Hepatic stellate cell (primary cell): ENCODE measurements around the gene GABRD.

Experiments
- DNase-seq: peaks from one replicate; pipeline ENCODE4 v3.0.0; 2011; ENCODE audit warnings: low spot score

The GABRD gene

GRCh38 chr1:2018217-2019171 lies 651 bp upstream of the GABRD start:
- DNase-seq: no peak

- DNase-seq: no peak
Measured at GRCh38 chr1:2019571-2020309, 595 bp downstream of the GABRD start.

DNA sequence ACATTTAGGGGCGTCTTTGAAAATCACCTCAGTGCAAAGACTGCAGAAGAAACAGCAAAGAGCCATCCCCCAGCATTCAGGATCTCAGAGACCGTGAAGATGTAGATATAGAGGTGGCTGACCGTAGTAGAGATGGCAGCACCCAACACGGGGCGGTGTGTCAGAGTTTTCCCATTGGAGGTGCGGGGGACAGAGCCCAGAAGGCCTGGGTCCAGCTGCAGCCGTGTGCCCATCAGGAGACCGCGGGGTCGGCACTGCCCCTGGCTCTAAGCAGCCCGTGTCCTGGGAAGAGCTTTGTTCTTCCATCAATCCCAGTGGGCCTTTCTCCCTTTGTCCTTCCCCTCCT lies 1.1 kb downstream of the GABRD start:
- DNase-seq: no peak

- no peak for DNase-seq
Measured at GRCh38 chr1:2021550-2021949, 2.4 kb downstream of the GABRD start.

- DNase-seq: no peak
Measured at GRCh38 chr1:2022063-2022770, 3.1 kb downstream of the GABRD start.

DNA sequence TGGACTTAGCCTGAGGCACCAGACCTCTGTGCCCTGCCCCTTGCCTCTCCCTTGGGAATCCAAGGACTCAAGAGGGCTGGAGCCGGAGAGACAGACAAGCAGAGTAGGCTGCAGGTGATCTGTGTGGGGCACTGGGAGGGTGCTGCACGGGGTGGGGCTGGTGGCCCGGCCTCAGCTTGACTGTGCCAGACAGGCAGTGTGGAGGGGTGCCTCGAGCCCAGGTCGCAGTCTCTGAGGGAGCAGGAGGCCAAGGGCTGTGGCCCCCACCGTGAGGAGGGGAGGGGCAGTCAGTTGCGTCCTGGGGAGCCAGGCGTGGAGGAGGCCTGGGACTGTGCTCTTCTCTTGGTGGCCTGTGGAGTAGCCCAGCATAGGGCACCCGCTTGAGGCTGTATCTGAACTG lies 4.0 kb downstream of the GABRD start:
- DNase-seq: no peak

DNA sequence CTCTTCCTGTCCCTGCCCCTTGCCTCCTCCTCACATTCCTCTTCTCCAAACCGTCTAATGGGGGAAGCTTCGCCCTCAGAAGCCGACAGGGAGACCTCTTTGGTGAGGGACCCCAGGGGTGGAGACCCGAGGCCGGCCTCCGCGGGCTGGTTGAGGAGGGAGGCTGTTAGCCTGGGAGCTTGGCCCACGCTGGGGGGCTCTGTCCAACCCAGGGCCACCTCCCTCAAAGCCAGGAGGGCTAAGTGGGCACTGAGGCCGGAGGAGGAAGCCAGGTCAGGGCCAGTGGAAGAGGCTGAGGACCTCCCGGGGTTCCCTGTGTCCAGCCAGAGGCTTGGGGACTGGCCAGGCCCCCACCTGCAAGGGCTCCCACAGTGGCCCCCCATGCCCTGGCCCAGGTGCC lies 5.3 kb downstream of the GABRD start:
- no peak for DNase-seq

DNA sequence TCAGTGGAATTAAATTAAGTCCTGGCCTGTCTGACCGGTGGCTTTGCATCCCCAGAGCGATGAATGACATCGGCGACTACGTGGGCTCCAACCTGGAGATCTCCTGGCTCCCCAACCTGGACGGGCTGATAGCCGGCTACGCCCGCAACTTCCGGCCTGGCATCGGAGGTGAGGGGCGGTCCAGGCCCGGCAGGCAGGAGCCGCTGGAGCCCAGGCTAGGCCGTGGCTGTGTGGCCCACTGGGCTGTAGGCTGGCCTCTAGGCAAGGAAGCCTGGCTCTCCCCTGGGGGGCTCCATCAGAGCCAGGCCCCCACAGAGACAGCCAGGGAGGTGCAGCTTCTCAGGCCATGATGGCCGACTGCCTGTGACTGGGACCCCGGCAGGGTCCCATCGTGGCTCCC lies 5.7 kb downstream of the GABRD start:
- DNase-seq: no peak

GRCh38 chr1:2025491-2025981 lies 6.4 kb downstream of the GABRD start:
- peak; percentile 45 for DNase-seq

DNA sequence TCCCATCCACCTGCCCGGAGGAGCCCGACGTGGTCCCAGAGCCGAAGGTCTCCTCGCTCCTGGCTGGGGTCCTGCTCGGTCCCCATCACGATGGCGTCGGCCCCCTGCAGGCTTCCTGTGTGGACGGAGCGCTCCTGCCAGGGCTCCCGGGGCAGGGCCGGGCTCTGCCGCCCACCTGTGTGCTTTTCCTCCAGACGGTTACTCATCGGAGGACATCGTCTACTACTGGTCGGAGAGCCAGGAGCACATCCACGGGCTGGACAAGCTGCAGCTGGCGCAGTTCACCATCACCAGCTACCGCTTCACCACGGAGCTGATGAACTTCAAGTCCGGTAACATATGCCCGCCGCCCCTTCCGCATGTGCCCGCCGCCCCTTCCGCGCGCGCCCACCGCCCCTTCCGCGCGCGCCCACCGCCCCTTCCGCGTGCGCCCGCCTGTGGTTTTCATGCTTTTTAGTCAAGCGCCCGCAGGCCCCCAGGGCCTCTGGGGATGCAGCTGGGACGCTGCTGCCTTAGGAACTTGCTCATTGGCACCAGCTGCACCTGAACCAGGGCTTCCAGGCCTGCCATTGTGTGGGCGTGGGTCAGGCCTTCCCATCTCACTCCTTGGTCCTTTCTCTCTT lies 8.9 kb downstream of the GABRD start:
- no peak for DNase-seq

DNA sequence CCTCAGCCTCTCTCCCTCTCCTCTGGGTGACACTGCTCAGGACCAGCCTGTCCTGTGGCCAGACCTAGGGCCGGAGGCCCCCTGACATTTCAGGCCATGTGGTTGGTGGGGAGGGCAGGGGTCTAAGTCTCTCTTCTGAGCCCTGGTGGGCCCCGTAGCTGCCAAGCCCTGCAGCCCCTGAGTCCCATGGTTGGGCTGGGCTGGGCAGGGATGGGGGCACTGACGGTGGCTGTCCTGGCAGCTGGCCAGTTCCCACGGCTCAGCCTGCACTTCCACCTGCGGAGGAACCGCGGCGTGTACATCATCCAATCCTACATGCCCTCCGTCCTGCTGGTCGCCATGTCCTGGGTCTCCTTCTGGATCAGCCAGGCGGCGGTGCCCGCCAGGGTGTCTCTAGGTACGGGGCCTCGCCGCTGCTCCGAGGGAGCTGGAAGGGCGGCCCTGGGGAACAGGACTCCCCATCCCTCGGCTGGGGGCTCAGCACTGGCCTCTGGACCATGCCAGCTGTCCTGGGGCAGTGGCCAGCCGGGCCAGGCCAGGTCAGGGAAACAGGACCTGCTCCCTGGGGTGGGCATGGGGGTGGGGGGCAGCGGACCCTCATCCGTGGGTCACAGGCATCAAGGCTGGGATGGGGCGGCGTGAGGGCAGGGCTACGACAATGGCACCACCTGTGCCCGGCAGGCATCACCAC lies 9.9 kb downstream of the GABRD start:
- no peak for DNase-seq

GRCh38 chr1:2029561-2029960 lies 10.4 kb downstream of the GABRD start:
- no peak for DNase-seq

- DNase-seq: no peak
Measured at GRCh38 chr1:2030076-2030871, 11.1 kb downstream of the GABRD start.

- DNase-seq: no peak
Measured at GRCh38 chr1:2031546-2032540, 12.7 kb downstream of the GABRD start.

- DNase-seq: no peak
Measured at GRCh38 chr1:2032737-2033136, 13.6 kb downstream of the GABRD start.

DNA sequence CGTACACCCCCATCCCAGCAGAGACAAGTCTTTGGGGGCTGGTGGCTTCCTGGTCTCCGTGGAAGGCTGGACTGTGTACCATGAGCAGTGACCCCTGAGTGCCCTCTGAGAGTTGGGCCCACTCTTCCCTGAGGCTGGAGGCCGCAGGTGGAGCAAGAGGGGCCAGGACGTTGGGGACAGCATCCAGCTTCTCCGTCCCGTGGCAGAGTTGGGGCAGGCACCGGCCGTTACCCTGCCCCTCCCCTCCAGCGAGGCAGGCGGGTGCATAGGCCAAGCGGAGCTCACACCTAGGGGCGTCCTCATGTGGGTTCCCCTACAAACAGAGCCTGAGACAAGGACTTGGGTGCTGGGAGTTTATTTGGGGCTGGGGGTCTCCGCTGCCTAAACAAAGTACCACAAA lies 14.0 kb downstream of the GABRD start:
- no peak for DNase-seq

DNA sequence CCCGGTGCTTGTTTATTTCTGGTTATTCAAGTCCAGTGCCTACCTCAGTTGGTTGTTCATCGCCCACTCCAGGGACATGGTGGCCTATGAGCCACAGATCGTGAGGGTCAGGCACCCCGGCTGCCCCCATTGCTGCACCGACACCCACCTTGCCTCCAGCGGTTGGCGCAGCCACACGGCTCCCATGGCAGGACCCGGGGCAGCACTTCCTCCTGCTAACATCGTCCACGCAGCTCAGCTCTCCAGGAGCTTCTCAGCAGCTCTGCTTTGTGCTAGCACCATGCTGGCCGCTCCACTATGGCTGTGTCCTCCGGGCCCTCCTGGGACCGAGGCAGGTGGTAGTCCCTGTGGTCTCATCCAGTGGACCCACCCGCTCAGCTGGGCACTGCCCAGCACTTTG lies 17.1 kb downstream of the GABRD start:
- no peak for DNase-seq

DNA sequence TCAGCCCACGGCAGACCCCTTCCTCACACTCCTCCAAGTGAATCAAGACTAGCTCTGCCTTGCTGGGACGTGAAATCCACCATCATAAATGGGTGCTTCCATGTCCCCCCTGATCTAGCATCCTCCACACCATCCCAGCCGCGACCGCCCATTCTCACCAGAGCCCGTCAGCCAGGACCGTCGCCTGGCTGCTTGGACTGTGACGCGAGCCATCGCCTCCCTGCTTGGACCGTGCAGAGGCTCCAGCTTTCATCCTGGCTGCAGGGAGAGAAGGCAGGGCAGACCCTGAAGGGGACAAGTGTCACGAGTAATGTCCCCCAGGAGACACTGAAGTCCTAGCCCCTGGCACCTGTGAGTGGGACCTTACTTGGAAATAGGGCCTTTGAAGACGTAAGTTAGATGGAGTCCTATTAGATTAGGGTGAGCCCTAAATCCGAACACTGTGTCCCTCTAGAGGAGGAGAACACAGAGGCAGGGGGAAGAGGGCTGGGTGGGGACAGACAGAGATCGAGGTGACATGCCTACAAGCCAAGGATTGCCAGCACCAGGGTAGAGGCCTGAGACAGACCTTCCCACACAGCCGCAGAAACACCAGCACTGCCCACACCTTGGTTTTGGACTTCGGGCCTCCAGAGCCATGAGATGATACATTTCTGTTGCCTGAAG lies 18.3 kb downstream of the GABRD start:
- DNase-seq: no peak

DNA sequence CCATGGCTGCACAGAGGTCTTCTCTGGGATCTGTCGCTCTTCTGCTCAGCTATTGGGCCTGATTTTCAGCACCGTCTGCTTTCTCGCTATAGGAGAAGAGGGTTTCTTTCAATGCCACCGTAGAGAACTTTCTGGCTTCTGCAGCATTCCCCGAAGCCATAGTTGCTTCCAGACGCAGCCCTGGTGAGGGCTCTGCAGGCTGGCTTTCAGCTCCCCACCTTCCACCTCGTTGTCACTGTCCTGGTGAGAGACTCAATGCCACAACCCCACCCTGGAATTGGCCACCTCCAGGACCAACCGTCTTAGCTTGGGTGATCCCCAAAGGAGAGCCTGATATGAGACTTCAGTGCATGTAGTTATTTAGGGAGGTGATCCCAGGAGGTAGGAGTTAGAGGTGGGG lies 19.1 kb downstream of the GABRD start:
- no peak for DNase-seq
